Motor neuron (in vitro differentiated cells): ENCODE measurements around the gene SPEM3. TPM values are rescaled to one million over a fixed set of nuclear protein-coding genes. Genes with fewer than 3 reads are reported as not detected.

Experiments
- ATAC-seq, 8 experiments: fragments of 200-7000 bp; cut with Tn5 transposase; replicated peaks in 6 of 8; 2 replicates each; pipeline ENCODE4 v1.8.0; 2021; ENCODE audit warnings: mild to moderate bottlenecking in 8 of 8, moderate library complexity in 8 of 8
- H3K27ac ChIP-seq, 2 donors: fragments of 250-450 bp; sonication (Bioruptor Pico); 2 replicates each; pipeline ENCODE4 v1.9.0; 2021; ENCODE audit warnings: antibody characterized with exemption in 2 of 2, mild to moderate bottlenecking in 2 of 2, moderate library complexity in 1 of 2
- H3K4me1 ChIP-seq, 2 donors: fragments of 250-450 bp; sonication (Bioruptor Pico); replicated peaks in 1 of 2; 2 replicates each; pipeline ENCODE4 v1.6.1; 2021; ENCODE audit warnings: antibody characterized with exemption in 2 of 2, mild to moderate bottlenecking in 2 of 2, moderate library complexity in 1 of 2
- H3K4me3 ChIP-seq, 5 donors: fragments of 250-450 bp; sonication (Bioruptor Pico); 2 replicates each; pipeline ENCODE4 v1.9.0; 2021; ENCODE audit warnings: antibody characterized with exemption in 5 of 5, mild to moderate bottlenecking in 5 of 5, moderate library complexity in 4 of 5
- WGBS, 10 experiments: fragments of 450-650 bp; shearing (Covaris generic); methylation state at CpG; one replicate each; pipeline ENCODE4 v1.0.0; 2022; 5-methylcytosine and 5-hydroxymethylcytosine counted together
- in situ Hi-C, 9 experiments: fragments of 400-800 bp; cut with MboI; loops; one replicate each; pipeline ENCODE4 v1.15.0; 2021; ENCODE audit warnings: low sequenced_read_pairs in 9 of 9, low pct_unique_long_range_greater_than_20kb in 2 of 9; ENCODE audit not compliant: unreplicated experiment in 9 of 9
- total RNA-seq, 8 experiments: library from RNA; unstranded; fragments of 300-600 nt; gene quantifications; 2 replicates each; pipeline versions ENCODE4 v1.2.3 to v1.2.4, GENCODE V29; 2022

The SPEM3 gene
- total RNA-seq, 8 experiments from 2014 or later = 0.13 to 1.0 (median 0.32) TPM; not detected in 2

- no peak for ATAC-seq
- Histone ChIP-seq H3K4me3 (peak overlapping the region in 3 of 5 donors; percentile 42 to 56 (median 55)), H3K4me1 (peaks cover 14 to 15% of the 10 kb centered on the region in 2 donors), H3K27ac (no peak overlapping the region)
- 60 to 100% (median 96%) methylated on average over 1 to 6 of the region's 42 CpGs; no CpG with 5 or more reads in 5 of the 10 experiments for WGBS, 10 experiments
- in situ Hi-C loops = no loop called here
Measured at GRCh38 chr17:7392696-7393612, 35.7 kb upstream of the SPEM3 start.

- Histone ChIP-seq H3K27ac (peak overlapping the region; percentile 29 to 75), H3K4me1 (peaks cover 14 to 15% of the 10 kb centered on the region in 2 donors), H3K4me3 (peak overlapping the region; percentile 42 to 64 (median 55))
- WGBS, 10 experiments = 0 to 9% methylated on average over 2 to 21 of the region's 48 CpGs; no CpG with 5 or more reads in 8 of the 10 experiments
- ATAC-seq = peak; percentile 20 to 49 (median 33)
- in situ Hi-C loops = no loop called here
Measured at GRCh38 chr17:7393613-7394451, 34.8 kb upstream of the SPEM3 start.

GRCh38 chr17:7394452-7395191 is 34.0 kb upstream of the SPEM3 start, which contains the start of gene PLSCR3:
PLSCR3 (minus strand) TSS chr17:7394525; CDS start chr17:7394110, 415 bp downstream.
- ATAC-seq = peak; percentile 87 to 90 (median 89)
- in situ Hi-C loops = no loop called here
- H3K4me3 ChIP-seq = peak within 1 kb of the TSS; percentile 42 to 64 (median 55)
- peak within 1 kb of the TSS; percentile 75 to 80 for H3K27ac ChIP-seq
- peaks cover 14 to 15% of the 10 kb centered on the region in 2 donors for H3K4me1 ChIP-seq
- 0 to 2% methylated on average over 2 to 18 of the region's 71 CpGs; no CpG with 5 or more reads in 8 of the 10 experiments for WGBS, 10 experiments

GRCh38 chr17:7396147-7396546 is 32.5 kb upstream of the SPEM3 start:
- no peak for ATAC-seq
- in situ Hi-C loops = no loop called here
- Histone ChIP-seq H3K4me1 (peaks cover 14 to 15% of the 10 kb centered on the region in 2 donors), H3K27ac (no peak overlapping the region), H3K4me3 (no peak overlapping the region)
- 69 to 100% (median 83%) methylated on average over 1 to 3 of the region's 4 CpGs; no CpG with 5 or more reads in 6 of the 10 experiments for WGBS, 10 experiments

- ATAC-seq = no peak
- WGBS, 10 experiments = 70 to 100% (median 100%) methylated on average over 1 to 2 of the region's 2 CpGs; no CpG with 5 or more reads in 5 of the 10 experiments
- Histone ChIP-seq H3K4me3 (no peak overlapping the region), H3K27ac (no peak overlapping the region), H3K4me1 (peaks cover 15 to 17% of the 10 kb centered on the region in 2 donors)
- in situ Hi-C loops = no loop called here
Measured at GRCh38 chr17:7398612-7399011, 30.0 kb upstream of the SPEM3 start.

GRCh38 chr17:7403043-7403726 is 25.5 kb upstream of the SPEM3 start:
- Histone ChIP-seq H3K27ac (peak overlapping the region; percentile 74 to 81), H3K4me1 (peaks cover 19 to 22% of the 10 kb centered on the region in 2 donors), H3K4me3 (peak overlapping the region; percentile 59 to 88 (median 65))
- in situ Hi-C loops = no loop called here
- 8 to 83% (median 47%) methylated on average over 1 to 7 of the region's 16 CpGs; no CpG with 5 or more reads in 3 of the 10 experiments for WGBS, 10 experiments
- ATAC-seq = no peak

GRCh38 chr17:7403727-7403976 is 25.0 kb upstream of the SPEM3 start:
- no CpG with 5 or more reads among the region's 13 CpGs for WGBS, 10 experiments
- Histone ChIP-seq H3K27ac (peak overlapping the region; percentile 74 to 81), H3K4me3 (peak overlapping the region; percentile 59 to 88 (median 65)), H3K4me1 (peaks cover 19 to 22% of the 10 kb centered on the region in 2 donors)
- peak in 3 of 8 experiments; percentile 26 to 38 (median 31) for ATAC-seq
- in situ Hi-C loops = no loop called here

GRCh38 chr17:7403977-7404736 is 24.5 kb upstream of the SPEM3 start, which contains the start of gene TMEM256:
TMEM256 (minus strand) TSS chr17:7404097; CDS start chr17:7404084, 13 bp downstream.
- peak; percentile 86 to 89 (median 87) for ATAC-seq
- H3K4me3 ChIP-seq = peak within 1 kb of the TSS; percentile 59 to 88 (median 65)
- peak within 1 kb of the TSS; percentile 86 to 89 for H3K27ac ChIP-seq
- in situ Hi-C loops = no loop called here
- WGBS, 10 experiments = 0% methylated on average over 1 to 3 of the region's 49 CpGs; no CpG with 5 or more reads in 7 of the 10 experiments
- H3K4me1 ChIP-seq = peaks cover 19 to 22% of the 10 kb centered on the region in 2 donors

- Histone ChIP-seq H3K4me1 (peaks cover 19 to 22% of the 10 kb centered on the region in 2 donors), H3K4me3 (peak overlapping the region; percentile 59 to 88 (median 65)), H3K27ac (peak overlapping the region; percentile 86 to 89)
- WGBS, 10 experiments = no CpG with 5 or more reads among the region's 65 CpGs
- peak in 7 of 8 experiments; percentile 1 to 44 (median 35) for ATAC-seq
- in situ Hi-C loops = no loop called here
Measured at GRCh38 chr17:7404737-7405349, 23.8 kb upstream of the SPEM3 start.

- in situ Hi-C loops = no loop called here
- Histone ChIP-seq H3K4me3 (peak overlapping the region; percentile 59 to 88 (median 65)), H3K4me1 (peaks cover 19 to 22% of the 10 kb centered on the region in 2 donors), H3K27ac (peak overlapping the region; percentile 86 to 89)
- 0 to 80% (median 7%) methylated on average over 1 to 3 of the region's 38 CpGs; no CpG with 5 or more reads in 1 of the 10 experiments for WGBS, 10 experiments
- ATAC-seq = peak in 4 of 8 experiments; percentile 1 to 6 (median 2)
Measured at GRCh38 chr17:7405350-7406234, 23.1 kb upstream of the SPEM3 start.
